Measurements from ENCODE around the gene BEST1. TPM values are rescaled to one million over a fixed set of nuclear protein-coding genes. Genes with fewer than 3 reads are reported as not detected.
A peak's percentile ranks its signal among the peaks of the same experiment; 100 is the strongest.

BEST1 gene
- total and polyA plus RNA-seq, 5 donors from 2014 or later = 0.15 to 1.8 (median 1.5) TPM

- Mint-ChIP-seq H3K4me1 (peaks cover 0 to 3% (median 0%) of the 10 kb centered on the region in 4 donors), H3K36me3 (no peaks in the 10 kb centered on the region), H3K4me3 (no peak overlapping the region), H3K27ac (no peak overlapping the region), H3K27me3 (no peaks in the 10 kb centered on the region), H3K9me3 (no peaks in the 10 kb centered on the region)
- no peak for DNase-seq
- ATAC-seq (ENCODE audit: low read depth in 2 of 2) = no peak
- Histone ChIP-seq H3K27ac (ENCODE audit: insufficient read depth, low read length, poor library complexity, severe bottlenecking) (no peak overlapping the region), H3K4me3 (ENCODE audit: low read depth, low read length) (no peak overlapping the region), H3K27me3 (ENCODE audit: control insufficient read depth, insufficient read depth, low read length) (no peaks in the 10 kb centered on the region), H3K4me1 (ENCODE audit: control insufficient read depth, insufficient read depth, low read length, poor library complexity, severe bottlenecking) (no peaks in the 10 kb centered on the region), H3K9me3 (ENCODE audit: control insufficient read depth in 2 of 2, low read length in 2 of 2) (no peaks in the 10 kb centered on the region), H3K36me3 (ENCODE audit: control insufficient read depth, insufficient read depth, low read length) (no peaks in the 10 kb centered on the region)
Observed at GRCh38 chr11:61906522-61906909, 43.6 kb upstream of the BEST1 start.

- no peaks in the 10 kb centered on the region for H3K27me3 ChIP-seq (ENCODE audit: control insufficient read depth, insufficient read depth, low read length)
- Mint-ChIP-seq H3K36me3 (no peaks in the 10 kb centered on the region), H3K27me3 (no peaks in the 10 kb centered on the region), H3K4me1 (peaks cover 0 to 3% (median 0%) of the 10 kb centered on the region in 4 donors), H3K4me3 (no peak overlapping the region), H3K27ac (no peak overlapping the region), H3K9me3 (no peaks in the 10 kb centered on the region)
- ATAC-seq (ENCODE audit: low read depth in 2 of 2) = no peak
- H3K4me3 ChIP-seq (ENCODE audit: low read depth, low read length) = no peak overlapping the region
- no peak overlapping the region for H3K27ac ChIP-seq (ENCODE audit: insufficient read depth, low read length, poor library complexity, severe bottlenecking)
- no peaks in the 10 kb centered on the region for H3K9me3 ChIP-seq (ENCODE audit: control insufficient read depth in 2 of 2, low read length in 2 of 2)
- no peak for DNase-seq
- no peaks in the 10 kb centered on the region for H3K36me3 ChIP-seq (ENCODE audit: control insufficient read depth, insufficient read depth, low read length)
- H3K4me1 ChIP-seq (ENCODE audit: control insufficient read depth, insufficient read depth, low read length, poor library complexity, severe bottlenecking) = no peaks in the 10 kb centered on the region
Observed at GRCh38 chr11:61907282-61907681, 42.9 kb upstream of the BEST1 start.

GRCh38 chr11:61907871-61908729 is 42.1 kb upstream of the BEST1 start:
- Histone ChIP-seq H3K27me3 (ENCODE audit: control insufficient read depth, insufficient read depth, low read length) (no peaks in the 10 kb centered on the region), H3K9me3 (ENCODE audit: control insufficient read depth in 2 of 2, low read length in 2 of 2) (no peaks in the 10 kb centered on the region), H3K4me1 (ENCODE audit: control insufficient read depth, insufficient read depth, low read length, poor library complexity, severe bottlenecking) (no peaks in the 10 kb centered on the region), H3K4me3 (ENCODE audit: low read depth, low read length) (no peak overlapping the region), H3K36me3 (ENCODE audit: control insufficient read depth, insufficient read depth, low read length) (no peaks in the 10 kb centered on the region), H3K27ac (ENCODE audit: insufficient read depth, low read length, poor library complexity, severe bottlenecking) (no peak overlapping the region)
- Mint-ChIP-seq H3K9me3 (no peaks in the 10 kb centered on the region), H3K27me3 (no peaks in the 10 kb centered on the region), H3K27ac (peak overlapping the region in 1 of 3 donors; percentile 77), H3K36me3 (no peaks in the 10 kb centered on the region), H3K4me3 (no peak overlapping the region), H3K4me1 (no peaks in the 10 kb centered on the region)
- no peak for DNase-seq
- no peak for ATAC-seq (ENCODE audit: low read depth in 2 of 2)

- Histone ChIP-seq H3K27me3 (ENCODE audit: control insufficient read depth, insufficient read depth, low read length) (no peaks in the 10 kb centered on the region), H3K36me3 (ENCODE audit: control insufficient read depth, insufficient read depth, low read length) (no peaks in the 10 kb centered on the region), H3K4me3 (ENCODE audit: low read depth, low read length) (no peak overlapping the region), H3K27ac (ENCODE audit: insufficient read depth, low read length, poor library complexity, severe bottlenecking) (no peak overlapping the region), H3K4me1 (ENCODE audit: control insufficient read depth, insufficient read depth, low read length, poor library complexity, severe bottlenecking) (no peaks in the 10 kb centered on the region), H3K9me3 (ENCODE audit: control insufficient read depth in 2 of 2, low read length in 2 of 2) (no peaks in the 10 kb centered on the region)
- H3K27ac Mint-ChIP-seq = no peak overlapping the region
- no peaks in the 10 kb centered on the region for H3K4me1 Mint-ChIP-seq
- H3K27me3 Mint-ChIP-seq = no peaks in the 10 kb centered on the region
- H3K9me3 Mint-ChIP-seq = no peaks in the 10 kb centered on the region
- H3K36me3 Mint-ChIP-seq = no peaks in the 10 kb centered on the region
- H3K4me3 Mint-ChIP-seq = no peak overlapping the region
- ATAC-seq (ENCODE audit: low read depth in 2 of 2) = no peak
- DNase-seq = no peak
Observed at GRCh38 chr11:61908730-61909316, 41.3 kb upstream of the BEST1 start.

GRCh38 chr11:61910187-61911127 is 39.7 kb upstream of the BEST1 start:
- no peaks in the 10 kb centered on the region for H3K9me3 ChIP-seq (ENCODE audit: control insufficient read depth in 2 of 2, low read length in 2 of 2)
- Mint-ChIP-seq H3K27ac (no peak overlapping the region), H3K4me1 (peaks cover 0 to 3% (median 0%) of the 10 kb centered on the region in 4 donors), H3K9me3 (no peaks in the 10 kb centered on the region), H3K4me3 (no peak overlapping the region), H3K36me3 (no peaks in the 10 kb centered on the region), H3K27me3 (peaks cover 7% of the 10 kb centered on the region)
- DNase-seq = no peak
- H3K27ac ChIP-seq (ENCODE audit: insufficient read depth, low read length, poor library complexity, severe bottlenecking) = no peak overlapping the region
- H3K4me1 ChIP-seq (ENCODE audit: control insufficient read depth, insufficient read depth, low read length, poor library complexity, severe bottlenecking) = no peaks in the 10 kb centered on the region
- ATAC-seq (ENCODE audit: low read depth in 2 of 2) = no peak
- no peak overlapping the region for H3K4me3 ChIP-seq (ENCODE audit: low read depth, low read length)
- no peaks in the 10 kb centered on the region for H3K36me3 ChIP-seq (ENCODE audit: control insufficient read depth, insufficient read depth, low read length)
- peaks cover 2% of the 10 kb centered on the region for H3K27me3 ChIP-seq (ENCODE audit: control insufficient read depth, insufficient read depth, low read length)

GRCh38 chr11:61911128-61911700 is 38.9 kb upstream of the BEST1 start:
- peaks cover 0 to 2% (median 0%) of the 10 kb centered on the region in 7 donors for H3K9me3 Mint-ChIP-seq
- H3K36me3 ChIP-seq (ENCODE audit: control insufficient read depth, insufficient read depth, low read length) = no peaks in the 10 kb centered on the region
- no peak overlapping the region for H3K27ac ChIP-seq (ENCODE audit: insufficient read depth, low read length, poor library complexity, severe bottlenecking)
- peaks cover 0 to 3% (median 0%) of the 10 kb centered on the region in 4 donors for H3K4me1 Mint-ChIP-seq
- no peaks in the 10 kb centered on the region for H3K36me3 Mint-ChIP-seq
- no peak overlapping the region for H3K27ac Mint-ChIP-seq
- no peak overlapping the region for H3K4me3 Mint-ChIP-seq
- peaks cover 3% of the 10 kb centered on the region for H3K27me3 ChIP-seq (ENCODE audit: control insufficient read depth, insufficient read depth, low read length)
- H3K4me3 ChIP-seq (ENCODE audit: low read depth, low read length) = no peak overlapping the region
- peaks cover 13% of the 10 kb centered on the region for H3K27me3 Mint-ChIP-seq
- H3K4me1 ChIP-seq (ENCODE audit: control insufficient read depth, insufficient read depth, low read length, poor library complexity, severe bottlenecking) = no peaks in the 10 kb centered on the region
- H3K9me3 ChIP-seq (ENCODE audit: control insufficient read depth in 2 of 2, low read length in 2 of 2) = no peaks in the 10 kb centered on the region
- no peak for DNase-seq
- ATAC-seq (ENCODE audit: low read depth in 2 of 2) = no peak

GRCh38 chr11:61911701-61912529 is 38.2 kb upstream of the BEST1 start:
- peaks cover 1% of the 10 kb centered on the region for H3K4me1 ChIP-seq (ENCODE audit: control insufficient read depth, insufficient read depth, low read length, poor library complexity, severe bottlenecking)
- no peak overlapping the region for H3K4me3 ChIP-seq (ENCODE audit: low read depth, low read length)
- ATAC-seq (ENCODE audit: low read depth in 2 of 2) = no peak
- DNase-seq = no peak
- no peak overlapping the region for H3K27ac ChIP-seq (ENCODE audit: insufficient read depth, low read length, poor library complexity, severe bottlenecking)
- H3K27me3 Mint-ChIP-seq = peaks cover 18% of the 10 kb centered on the region
- H3K36me3 Mint-ChIP-seq = no peaks in the 10 kb centered on the region
- H3K36me3 ChIP-seq (ENCODE audit: control insufficient read depth, insufficient read depth, low read length) = no peaks in the 10 kb centered on the region
- H3K27ac Mint-ChIP-seq = no peak overlapping the region
- H3K4me3 Mint-ChIP-seq = no peak overlapping the region
- peaks cover 0 to 3% (median 0%) of the 10 kb centered on the region in 4 donors for H3K4me1 Mint-ChIP-seq
- no peaks in the 10 kb centered on the region for H3K9me3 ChIP-seq (ENCODE audit: control insufficient read depth in 2 of 2, low read length in 2 of 2)
- H3K9me3 Mint-ChIP-seq = peaks cover 0 to 2% (median 0%) of the 10 kb centered on the region in 7 donors
- peaks cover 3% of the 10 kb centered on the region for H3K27me3 ChIP-seq (ENCODE audit: control insufficient read depth, insufficient read depth, low read length)
